Fibroblast of the aortic adventitia (primary cell): Measurements from ENCODE around the gene METTL25. TPM values are rescaled to one million over a fixed set of nuclear protein-coding genes. Genes with fewer than 3 reads are reported as not detected.

Experiments used
- DNase-seq: peaks from one replicate; pipeline ENCODE4 v3.0.0-alpha.2; 2010; ENCODE audit warnings: low read depth
- H3K4me3 ChIP-seq: 2 replicates; pipeline ENCODE4 v1.5.1; 2011; ENCODE audit warnings: low read depth, mild to moderate bottlenecking, control low read depth, low read length, moderate library complexity
- CTCF ChIP-seq: IDR thresholded peaks from 2 replicates; pipeline ENCODE4 v1.5.1; 2011; ENCODE audit warnings: mild to moderate bottlenecking, low read length, control low read depth, inconsistent platforms; ENCODE audit not compliant: insufficient read depth
- total RNA-seq: library from RNA; depleted of rRNA; stranded (reverse); fragments of >200 nt; gene quantifications from 2 replicates; pipeline ENCODE4 v1.2.3, GENCODE V29; 2012; ENCODE audit warnings: low replicate concordance

METTL25 gene
- total RNA-seq, 1 donor, result 13.6 TPM

- TF ChIP-seq CTCF, result no peak
- H3K4me3 ChIP-seq, result no peak overlapping the region
- DNase-seq, result peak; percentile 9
Measured at GRCh38 chr12:82474798-82475184, 116.5 kb downstream of the METTL25 start.

- TF ChIP-seq CTCF, result no peak
- no peak overlapping the region for H3K4me3 ChIP-seq
- DNase-seq, result no peak
Measured at GRCh38 chr12:82475211-82475610, 116.9 kb downstream of the METTL25 start.

- no peak for TF ChIP-seq CTCF
- DNase-seq, result no peak
- H3K4me3 ChIP-seq, result no peak overlapping the region
Measured at GRCh38 chr12:82476511-82476910, 118.2 kb downstream of the METTL25 start.

GRCh38 chr12:82479511-82479910, 121.2 kb downstream of the METTL25 start:
- peak; percentile 52 for DNase-seq
- TF ChIP-seq CTCF, result no peak

GRCh38 chr12:82480606-82481005, 122.3 kb downstream of the METTL25 start:
- no peak for TF ChIP-seq CTCF
- DNase-seq, result no peak
- H3K4me3 ChIP-seq, result no peak overlapping the region

More at GRCh38 chr12:82479511-82479910, 121.2 kb downstream of the METTL25 start:
- no peak overlapping the region for H3K4me3 ChIP-seq

GRCh38 chr12:82481954-82482353, 123.6 kb downstream of the METTL25 start:
- DNase-seq, result no peak
- TF ChIP-seq CTCF, result no peak
- H3K4me3 ChIP-seq, result no peak overlapping the region

- DNase-seq, result peak; percentile 40
- TF ChIP-seq CTCF, result no peak
- H3K4me3 ChIP-seq, result no peak overlapping the region
Measured at GRCh38 chr12:82486524-82487235, 128.4 kb downstream of the METTL25 start.
